Measurements from ENCODE around the gene ASPG. TPM values are rescaled to one million over a fixed set of nuclear protein-coding genes. Genes with fewer than 3 reads are reported as not detected.
A peak's percentile ranks its signal among the peaks of the same experiment; 100 is the strongest.

The ASPG gene
- total RNA-seq, 1 donor from 2014 or later: 282 TPM

- DNase-seq (ENCODE audit: low spot score) (no peak), ATAC-seq (peak; percentile 55)
These were observed 8.0 kb downstream of the ASPG start for GRCh38 chr14:104093366-104094055.

- ATAC-seq (no peak), DNase-seq (ENCODE audit: low spot score) (no peak)
These were observed 8.7 kb downstream of the ASPG start for GRCh38 chr14:104094056-104094708.

- ATAC-seq (peak; percentile 30), DNase-seq (ENCODE audit: low spot score) (no peak)
These were observed 9.4 kb downstream of the ASPG start for GRCh38 chr14:104094709-104095425.

GRCh38 chr14:104095426-104096310, 10.2 kb downstream of the ASPG start:
- DNase-seq (ENCODE audit: low spot score) (no peak), ATAC-seq (no peak)

- DNase-seq (ENCODE audit: low spot score) (no peak), ATAC-seq (no peak)
These were observed 10.8 kb downstream of the ASPG start for GRCh38 chr14:104096318-104096717.

- ATAC-seq (no peak), DNase-seq (ENCODE audit: low spot score) (no peak)
These were observed 11.5 kb downstream of the ASPG start for GRCh38 chr14:104096751-104097700.

- ATAC-seq (no peak), DNase-seq (ENCODE audit: low spot score) (no peak)
These were observed 13.0 kb downstream of the ASPG start for GRCh38 chr14:104098272-104099095.

- DNase-seq (ENCODE audit: low spot score): no peak
- ATAC-seq: no peak
These were observed 13.9 kb downstream of the ASPG start for GRCh38 chr14:104099096-104100041.

GRCh38 chr14:104100171-104101085, 14.9 kb downstream of the ASPG start:
- DNase-seq (ENCODE audit: low spot score) (peak; percentile 42), ATAC-seq (no peak)

- ATAC-seq (no peak), DNase-seq (ENCODE audit: low spot score) (peak; percentile 45)
These were observed 15.7 kb downstream of the ASPG start for GRCh38 chr14:104101086-104101621.

GRCh38 chr14:104101651-104102281, 16.3 kb downstream of the ASPG start:
- ATAC-seq (no peak), DNase-seq (ENCODE audit: low spot score) (no peak)

GRCh38 chr14:104102282-104102914, 16.9 kb downstream of the ASPG start:
- DNase-seq (ENCODE audit: low spot score) (peak; percentile 43), ATAC-seq (no peak)

GRCh38 chr14:104103061-104103445, 17.6 kb downstream of the ASPG start:
- DNase-seq (ENCODE audit: low spot score) (peak; percentile 44), ATAC-seq (peak; percentile 2)

GRCh38 chr14:104103446-104104075, 18.1 kb downstream of the ASPG start:
- ATAC-seq (peak; percentile 4), DNase-seq (ENCODE audit: low spot score) (peak; percentile 36)
